ENCODE data around the gene RNF111. TPM values are rescaled to one million over a fixed set of nuclear protein-coding genes. Genes with fewer than 3 reads are reported as not detected.

Gene RNF111
- total and polyA plus RNA-seq, 10 of the 15 experiments (the other 5 are each of a cell fraction or from before 2014, with no cell fraction given): 8.6 to 34.7 (median 15.7) TPM

DNA sequence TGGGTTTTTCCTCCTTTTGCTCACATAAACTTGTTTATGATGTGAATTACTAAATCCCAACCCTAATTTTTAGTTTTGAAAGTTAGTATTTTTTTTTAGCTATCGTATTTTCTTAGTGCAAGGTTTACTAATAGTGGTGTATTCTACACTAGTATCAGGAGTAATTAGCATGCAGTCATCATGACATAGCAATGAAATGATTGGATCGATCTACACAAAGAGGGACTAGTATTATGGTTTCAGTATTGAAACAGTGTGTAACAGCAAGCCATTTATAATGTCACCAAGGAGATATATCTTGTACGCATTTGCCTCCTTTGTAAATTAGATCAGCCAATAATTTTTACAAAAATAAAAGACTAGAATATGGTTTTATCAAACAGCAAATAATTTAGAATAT is 38.7 kb downstream of the RNF111 start:
- Histone ChIP-seq H3K79me2 (ENCODE audit: control insufficient read depth, insufficient read depth, low read length) (peaks cover 8% of the 10 kb centered on the region), H3K27ac (ENCODE audit: control insufficient read depth, insufficient read depth) (no peak overlapping the region), H3K27me3 (replicated peaks in 1 of 2; ENCODE audit: control insufficient read depth in 2 of 2, insufficient read depth in 2 of 2, low read length in 1 of 2) (no peaks in the 10 kb centered on the region), H3K4me1 (ENCODE audit: control insufficient read depth, insufficient read depth, low read length) (peaks cover 5% of the 10 kb centered on the region), H3K4me2 (ENCODE audit: control insufficient read depth, insufficient read depth) (no peak overlapping the region), H3K4me3 (no peak overlapping the region), H3K9ac (ENCODE audit: control insufficient read depth, insufficient read depth, low read length) (no peak overlapping the region), H4K20me1 (ENCODE audit: control insufficient read depth, insufficient read depth) (no peaks in the 10 kb centered on the region), H3K36me3 (ENCODE audit: control insufficient read depth in 2 of 2, insufficient read depth in 2 of 2, low read length in 1 of 2) (peaks cover 0 to 9% of the 10 kb centered on the region in 2 experiments; a peak in 2 of 4 replicates), H2AFZ (ENCODE audit: control insufficient read depth, low read depth, low read length) (no peak overlapping the region), H3K9me3 (replicated peaks; ENCODE audit: control insufficient read depth, insufficient read depth, low read length) (no peaks in the 10 kb centered on the region)
- in situ Hi-C loops (cut with MboI): no loop called here
- intact Hi-C loops (cut with micrococcal nuclease; ENCODE audit: unreplicated experiment): no loop called here
- BruUV-seq (replicated peaks): no TSS peak
- ChIA-PET SMC1A (ENCODE audit: uncharacterized antibody, unreplicated experiment) (no interaction called here), POLR2A (interaction anchor here (0.7 kb wide), 1 partner anchor 12 kb away, joined by 3 read pairs; no protein-coding TSS in a partner anchor), RAD21 (ENCODE audit: unreplicated experiment) (no interaction called here), CTCF (no interaction called here)
- 51% methylated on average over 3 of the region's 3 CpGs for WGBS (ENCODE audit: insufficient coverage, insufficient replicate concordance, low lambda C conversion rate, missing lambda C conversion rate)
- FAIRE-seq (no peak), DNase-seq (ENCODE audit: low read depth, low spot score) (no peak), ATAC-seq (no peak)
- TF ChIP-seq CREM (IDR thresholded peaks at IDR 0.05; ENCODE audit: low read depth) (no peak), SMC3 (IDR thresholded peaks at IDR 0.05; ENCODE audit: borderline replicate concordance, low read length) (no peak), FOS (IDR thresholded peaks at IDR 0.05; ENCODE audit: borderline replicate concordance, extremely low read depth, insufficient read length) (no peak), SMAD1 (IDR thresholded peaks at IDR 0.05; ENCODE audit: low read depth, partially characterized antibody) (no peak), SMAD5 (IDR thresholded peaks at IDR 0.05; ENCODE audit: low read depth) (no peak), STAT1 (conservative IDR thresholded peaks at IDR 0.05) (no peak)
- TF ChIP-seq, protein P1, sequence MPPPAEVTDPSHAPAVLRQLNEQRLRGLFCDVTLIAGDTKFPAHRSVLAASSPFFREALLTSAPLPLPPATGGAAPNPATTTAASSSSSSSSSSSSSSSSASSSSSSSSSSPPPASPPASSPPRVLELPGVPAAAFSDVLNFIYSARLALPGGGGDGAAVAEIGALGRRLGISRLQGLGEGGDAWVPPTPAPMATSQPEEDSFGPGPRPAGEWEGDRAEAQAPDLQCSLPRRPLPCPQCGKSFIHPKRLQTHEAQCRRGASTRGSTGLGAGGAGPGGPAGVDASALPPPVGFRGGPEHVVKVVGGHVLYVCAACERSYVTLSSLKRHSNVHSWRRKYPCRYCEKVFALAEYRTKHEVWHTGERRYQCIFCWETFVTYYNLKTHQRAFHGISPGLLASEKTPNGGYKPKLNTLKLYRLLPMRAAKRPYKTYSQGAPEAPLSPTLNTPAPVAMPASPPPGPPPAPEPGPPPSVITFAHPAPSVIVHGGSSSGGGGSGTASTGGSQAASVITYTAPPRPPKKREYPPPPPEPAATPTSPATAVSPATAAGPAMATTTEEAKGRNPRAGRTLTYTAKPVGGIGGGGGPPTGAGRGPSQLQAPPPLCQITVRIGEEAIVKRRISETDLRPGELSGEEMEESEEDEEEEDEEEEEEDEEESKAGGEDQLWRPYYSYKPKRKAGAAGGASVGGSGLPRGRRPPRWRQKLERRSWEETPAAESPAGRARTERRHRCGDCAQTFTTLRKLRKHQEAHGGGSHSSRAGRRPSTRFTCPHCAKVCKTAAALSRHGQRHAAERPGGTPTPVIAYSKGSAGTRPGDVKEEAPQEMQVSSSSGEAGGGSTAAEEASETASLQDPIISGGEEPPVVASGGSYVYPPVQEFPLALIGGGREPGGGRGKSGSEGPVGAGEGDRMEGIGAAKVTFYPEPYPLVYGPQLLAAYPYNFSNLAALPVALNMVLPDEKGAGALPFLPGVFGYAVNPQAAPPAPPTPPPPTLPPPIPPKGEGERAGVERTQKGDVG (CRISPR knock-in tag; IDR thresholded peaks at IDR 0.05): no peak
- TF ChIP-seq, protein P2, sequence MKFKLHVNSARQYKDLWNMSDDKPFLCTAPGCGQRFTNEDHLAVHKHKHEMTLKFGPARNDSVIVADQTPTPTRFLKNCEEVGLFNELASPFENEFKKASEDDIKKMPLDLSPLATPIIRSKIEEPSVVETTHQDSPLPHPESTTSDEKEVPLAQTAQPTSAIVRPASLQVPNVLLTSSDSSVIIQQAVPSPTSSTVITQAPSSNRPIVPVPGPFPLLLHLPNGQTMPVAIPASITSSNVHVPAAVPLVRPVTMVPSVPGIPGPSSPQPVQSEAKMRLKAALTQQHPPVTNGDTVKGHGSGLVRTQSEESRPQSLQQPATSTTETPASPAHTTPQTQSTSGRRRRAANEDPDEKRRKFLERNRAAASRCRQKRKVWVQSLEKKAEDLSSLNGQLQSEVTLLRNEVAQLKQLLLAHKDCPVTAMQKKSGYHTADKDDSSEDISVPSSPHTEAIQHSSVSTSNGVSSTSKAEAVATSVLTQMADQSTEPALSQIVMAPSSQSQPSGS (IDR thresholded peaks at IDR 0.05; ENCODE audit: low read length): no peak
- TF ChIP-seq, protein P3, sequence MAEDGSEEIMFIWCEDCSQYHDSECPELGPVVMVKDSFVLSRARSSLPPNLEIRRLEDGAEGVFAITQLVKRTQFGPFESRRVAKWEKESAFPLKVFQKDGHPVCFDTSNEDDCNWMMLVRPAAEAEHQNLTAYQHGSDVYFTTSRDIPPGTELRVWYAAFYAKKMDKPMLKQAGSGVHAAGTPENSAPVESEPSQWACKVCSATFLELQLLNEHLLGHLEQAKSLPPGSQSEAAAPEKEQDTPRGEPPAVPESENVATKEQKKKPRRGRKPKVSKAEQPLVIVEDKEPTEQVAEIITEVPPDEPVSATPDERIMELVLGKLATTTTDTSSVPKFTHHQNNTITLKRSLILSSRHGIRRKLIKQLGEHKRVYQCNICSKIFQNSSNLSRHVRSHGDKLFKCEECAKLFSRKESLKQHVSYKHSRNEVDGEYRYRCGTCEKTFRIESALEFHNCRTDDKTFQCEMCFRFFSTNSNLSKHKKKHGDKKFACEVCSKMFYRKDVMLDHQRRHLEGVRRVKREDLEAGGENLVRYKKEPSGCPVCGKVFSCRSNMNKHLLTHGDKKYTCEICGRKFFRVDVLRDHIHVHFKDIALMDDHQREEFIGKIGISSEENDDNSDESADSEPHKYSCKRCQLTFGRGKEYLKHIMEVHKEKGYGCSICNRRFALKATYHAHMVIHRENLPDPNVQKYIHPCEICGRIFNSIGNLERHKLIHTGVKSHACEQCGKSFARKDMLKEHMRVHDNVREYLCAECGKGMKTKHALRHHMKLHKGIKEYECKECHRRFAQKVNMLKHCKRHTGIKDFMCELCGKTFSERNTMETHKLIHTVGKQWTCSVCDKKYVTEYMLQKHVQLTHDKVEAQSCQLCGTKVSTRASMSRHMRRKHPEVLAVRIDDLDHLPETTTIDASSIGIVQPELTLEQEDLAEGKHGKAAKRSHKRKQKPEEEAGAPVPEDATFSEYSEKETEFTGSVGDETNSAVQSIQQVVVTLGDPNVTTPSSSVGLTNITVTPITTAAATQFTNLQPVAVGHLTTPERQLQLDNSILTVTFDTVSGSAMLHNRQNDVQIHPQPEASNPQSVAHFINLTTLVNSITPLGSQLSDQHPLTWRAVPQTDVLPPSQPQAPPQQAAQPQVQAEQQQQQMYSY (CRISPR knock-in tag; IDR thresholded peaks at IDR 0.05): no peak
- TF ChIP-seq, protein P4, sequence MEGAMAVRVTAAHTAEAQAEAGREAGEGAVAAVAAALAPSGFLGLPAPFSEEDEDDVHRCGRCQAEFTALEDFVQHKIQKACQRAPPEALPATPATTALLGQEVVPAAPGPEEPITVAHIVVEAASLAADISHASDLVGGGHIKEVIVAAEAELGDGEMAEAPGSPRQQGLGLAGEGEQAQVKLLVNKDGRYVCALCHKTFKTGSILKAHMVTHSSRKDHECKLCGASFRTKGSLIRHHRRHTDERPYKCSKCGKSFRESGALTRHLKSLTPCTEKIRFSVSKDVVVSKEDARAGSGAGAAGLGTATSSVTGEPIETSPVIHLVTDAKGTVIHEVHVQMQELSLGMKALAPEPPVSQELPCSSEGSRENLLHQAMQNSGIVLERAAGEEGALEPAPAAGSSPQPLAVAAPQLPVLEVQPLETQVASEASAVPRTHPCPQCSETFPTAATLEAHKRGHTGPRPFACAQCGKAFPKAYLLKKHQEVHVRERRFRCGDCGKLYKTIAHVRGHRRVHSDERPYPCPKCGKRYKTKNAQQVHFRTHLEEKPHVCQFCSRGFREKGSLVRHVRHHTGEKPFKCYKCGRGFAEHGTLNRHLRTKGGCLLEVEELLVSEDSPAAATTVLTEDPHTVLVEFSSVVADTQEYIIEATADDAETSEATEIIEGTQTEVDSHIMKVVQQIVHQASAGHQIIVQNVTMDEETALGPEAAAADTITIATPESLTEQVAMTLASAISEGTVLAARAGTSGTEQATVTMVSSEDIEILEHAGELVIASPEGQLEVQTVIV (IDR thresholded peaks at IDR 0.05; ENCODE audit: borderline replicate concordance, partially characterized antibody): no peak
- TF ChIP-seq, protein P5, sequence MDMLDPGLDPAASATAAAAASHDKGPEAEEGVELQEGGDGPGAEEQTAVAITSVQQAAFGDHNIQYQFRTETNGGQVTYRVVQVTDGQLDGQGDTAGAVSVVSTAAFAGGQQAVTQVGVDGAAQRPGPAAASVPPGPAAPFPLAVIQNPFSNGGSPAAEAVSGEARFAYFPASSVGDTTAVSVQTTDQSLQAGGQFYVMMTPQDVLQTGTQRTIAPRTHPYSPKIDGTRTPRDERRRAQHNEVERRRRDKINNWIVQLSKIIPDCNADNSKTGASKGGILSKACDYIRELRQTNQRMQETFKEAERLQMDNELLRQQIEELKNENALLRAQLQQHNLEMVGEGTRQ (IDR thresholded peaks at IDR 0.05; ENCODE audit: borderline replicate concordance, low read depth, low read length): no peak
- TF ChIP-seq, protein P6, sequence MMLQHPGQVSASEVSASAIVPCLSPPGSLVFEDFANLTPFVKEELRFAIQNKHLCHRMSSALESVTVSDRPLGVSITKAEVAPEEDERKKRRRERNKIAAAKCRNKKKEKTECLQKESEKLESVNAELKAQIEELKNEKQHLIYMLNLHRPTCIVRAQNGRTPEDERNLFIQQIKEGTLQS (IDR thresholded peaks at IDR 0.05; ENCODE audit: borderline replicate concordance, extremely low read depth, low read depth, low read length): no peak

Data from GM12878 (cell line).